ENCODE measurements around the gene SIL1.
"Not testable (repeated sequence)": the region's sequence is repeated elsewhere in the genome, so short reads cannot be mapped to it uniquely, and the experiment has no call there.

The SIL1 gene

DNA sequence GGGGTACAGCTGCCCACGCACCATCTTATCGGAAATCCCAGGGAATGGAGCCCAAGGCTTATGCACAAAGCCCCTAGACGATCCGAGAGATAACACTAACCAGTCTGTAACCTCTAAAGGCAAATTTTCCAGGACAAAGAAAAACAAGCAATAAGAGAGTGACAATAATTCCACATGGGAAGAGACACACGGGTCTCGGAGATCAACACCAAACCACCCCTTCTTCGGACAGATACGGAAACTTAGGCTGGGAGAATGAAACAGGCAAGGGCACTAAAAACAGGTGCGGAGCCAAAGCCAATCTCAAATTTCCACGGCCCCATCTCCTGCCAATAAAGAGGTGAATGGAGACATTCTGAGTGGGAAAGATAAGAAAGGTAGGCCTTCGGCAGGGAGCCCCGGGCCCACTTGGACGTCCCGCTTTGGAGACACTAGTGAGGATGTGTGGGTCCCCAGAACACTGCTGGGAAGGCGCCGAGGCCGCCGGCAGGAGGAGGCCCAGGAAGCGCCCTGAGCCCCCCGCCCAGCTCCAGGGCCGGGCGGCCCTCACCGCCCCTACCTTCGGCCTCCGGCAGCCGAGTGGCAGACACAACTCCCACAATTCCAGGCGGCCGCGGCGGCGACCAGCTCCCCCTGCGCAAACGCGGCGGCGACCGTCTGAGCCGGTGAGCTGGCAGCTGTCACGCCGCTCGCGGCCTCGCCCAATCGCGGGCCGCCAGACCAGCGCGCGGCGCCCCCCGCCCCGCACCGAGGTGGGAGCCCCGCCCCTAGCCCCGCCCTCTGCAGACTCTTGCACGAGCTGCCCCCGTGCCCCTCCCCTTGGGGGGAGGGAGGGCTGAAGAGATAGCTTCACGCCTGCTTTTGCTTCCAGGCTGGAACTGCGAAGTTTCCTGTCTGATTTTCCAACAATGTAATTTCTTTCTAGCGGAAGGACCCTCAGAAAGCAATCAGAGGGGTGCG, at the start of gene SIL1:
Gene SIL1 (minus strand): TSS at position 659 of the 960 bp plus-strand sequence. CDS start 70,525 bp downstream, outside the sequence.
- DNase-seq (ENCODE audit: low spot score) = peak; percentile 98

DNA sequence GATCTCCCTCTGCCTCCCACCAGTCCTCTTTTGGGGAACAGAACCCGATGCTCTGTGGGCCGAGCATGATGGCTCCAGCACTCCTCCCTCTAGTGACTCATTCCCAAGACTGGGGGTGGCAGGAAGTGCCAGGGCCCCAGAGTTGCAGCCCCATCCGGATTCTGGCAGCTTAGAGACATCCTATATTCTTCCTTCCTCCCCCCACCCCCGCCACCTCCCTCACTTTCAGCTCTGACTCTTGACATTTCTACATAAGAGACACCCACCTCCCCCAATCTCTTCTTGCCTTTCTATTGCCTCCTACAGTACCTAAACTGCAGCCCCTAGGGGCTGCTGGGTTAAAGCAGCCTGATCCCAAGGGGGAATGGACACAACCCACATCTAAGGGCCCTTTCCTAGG, 48.2 kb upstream of the SIL1 start:
- DNase-seq (ENCODE audit: low spot score) = peak; percentile 54

DNA sequence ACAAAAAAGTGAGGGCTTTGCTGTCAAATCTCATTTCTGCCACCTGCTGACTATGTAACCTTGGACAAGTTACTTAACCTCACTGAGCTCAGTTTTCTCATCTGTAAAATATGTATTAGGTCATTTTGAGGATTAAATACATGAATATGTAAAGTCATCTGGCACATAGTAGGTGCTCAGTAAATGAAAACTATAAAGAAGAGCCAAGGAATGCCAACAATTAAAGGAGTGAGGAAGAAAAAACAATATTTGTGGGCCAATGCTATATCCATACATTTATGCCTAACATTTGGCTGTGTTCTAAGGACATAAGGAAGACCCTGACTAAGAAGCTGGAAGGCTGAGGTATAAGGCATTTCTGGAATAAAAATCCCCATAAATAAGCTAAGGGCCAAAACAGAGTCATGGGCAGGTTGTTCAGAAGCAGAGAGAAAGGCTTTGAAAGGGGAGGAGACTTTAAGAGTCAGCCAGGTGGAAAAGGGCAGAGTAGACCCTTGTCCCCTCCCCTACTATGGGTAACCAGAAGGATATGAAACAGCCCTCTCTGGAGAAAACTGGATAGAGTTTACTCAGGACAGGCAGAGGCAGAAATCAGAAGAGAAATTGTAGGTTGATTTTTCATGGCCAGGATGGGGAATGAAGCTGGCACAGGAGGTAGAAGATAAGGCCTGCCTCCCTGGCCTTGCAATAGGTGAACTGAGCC, 47.6 kb upstream of the SIL1 start:
- DNase-seq (ENCODE audit: low spot score) = no peak

DNA sequence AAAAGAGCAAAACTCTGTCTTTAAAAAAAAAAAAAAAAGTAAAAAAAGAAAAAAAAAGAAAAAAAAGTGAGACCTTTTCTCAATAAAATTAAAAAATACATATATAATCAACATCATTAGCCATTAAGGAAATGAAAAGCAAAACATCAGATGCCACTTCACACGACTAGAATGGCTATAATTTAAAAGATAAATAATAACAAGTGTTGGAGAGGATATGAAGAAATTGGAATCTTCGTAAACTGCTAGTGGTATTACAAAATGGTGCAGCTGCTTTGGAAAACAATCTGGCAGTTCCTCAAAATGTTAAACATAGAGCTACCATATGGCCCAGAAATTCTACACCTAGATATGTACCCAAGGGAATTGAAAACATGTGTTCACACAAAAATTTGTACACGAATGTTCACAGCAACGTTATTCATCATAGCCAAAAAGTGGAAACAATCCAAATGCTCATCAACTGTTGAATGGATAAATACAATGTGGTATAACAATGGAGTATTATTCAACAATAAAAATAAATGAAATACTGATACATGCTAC, 45.3 kb upstream of the SIL1 start:
- no peak for DNase-seq (ENCODE audit: low spot score)

DNA sequence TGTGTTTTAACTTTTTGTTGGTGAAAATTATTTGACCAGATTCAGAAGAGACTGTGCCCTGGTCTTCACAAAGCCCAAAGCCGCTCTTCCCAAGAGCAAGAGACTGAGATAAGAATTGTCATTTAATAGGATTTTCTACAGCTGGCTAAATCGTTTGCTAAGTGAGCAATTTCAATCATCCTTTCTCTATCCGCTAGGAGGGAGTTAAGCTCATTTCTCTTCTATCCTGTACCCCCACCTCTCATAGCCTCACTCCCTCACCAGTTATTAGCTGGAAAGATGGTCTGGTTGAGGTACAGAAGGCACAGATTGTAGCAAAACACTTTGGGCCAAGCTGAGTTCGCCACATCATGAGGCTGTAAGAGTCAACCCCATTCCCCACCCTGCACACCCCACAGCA, 43.0 kb upstream of the SIL1 start:
- no peak for DNase-seq (ENCODE audit: low spot score)

DNA sequence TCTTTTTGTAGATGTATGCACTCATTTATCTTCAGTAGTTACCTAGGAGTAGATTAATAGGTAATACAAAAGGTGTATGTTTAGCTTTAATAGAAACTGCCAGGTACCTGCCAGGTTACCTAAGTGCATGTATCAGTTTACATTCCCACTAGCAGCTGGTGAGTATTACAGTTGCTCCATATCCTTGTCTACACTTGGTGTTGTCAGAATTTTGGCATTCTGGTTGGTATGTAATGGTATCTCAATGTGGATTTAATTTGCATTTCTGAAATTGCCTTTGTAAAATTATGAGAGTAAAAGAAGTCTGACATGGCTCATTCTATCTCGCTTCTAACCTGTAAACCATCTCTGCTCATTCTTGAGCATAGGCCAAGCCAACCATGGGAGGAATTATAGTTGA, 38.3 kb upstream of the SIL1 start:
- no peak for DNase-seq (ENCODE audit: low spot score)

DNA sequence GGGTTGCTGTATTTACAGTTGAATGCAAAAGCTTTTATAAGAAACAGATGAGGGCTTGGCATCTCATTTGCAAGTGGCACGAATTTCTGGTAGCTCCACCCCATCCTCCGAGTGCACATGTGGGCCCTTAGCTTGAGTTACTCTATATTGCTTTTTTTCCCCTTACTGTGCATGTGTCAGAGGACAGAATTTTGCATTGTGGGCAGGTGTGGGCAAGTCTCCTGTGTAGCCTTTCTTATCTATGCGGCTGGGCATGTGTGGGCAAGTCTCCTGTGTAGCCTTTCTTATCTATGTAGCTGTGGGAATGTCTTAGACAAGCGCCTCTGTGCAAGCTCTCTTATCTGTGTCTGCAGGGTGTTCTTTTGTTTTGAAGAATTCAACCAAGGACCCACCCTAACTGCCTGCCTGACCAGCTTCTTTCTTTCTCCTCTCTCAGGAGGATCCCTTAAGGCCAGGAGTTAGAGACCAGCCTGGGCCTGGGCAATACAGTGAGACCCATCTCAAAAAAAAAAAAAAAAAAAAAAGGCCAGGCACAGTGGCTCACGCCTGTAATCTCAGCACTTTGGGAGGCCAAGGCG, 34.1 kb upstream of the SIL1 start:
- DNase-seq (ENCODE audit: low spot score) = no peak

DNA sequence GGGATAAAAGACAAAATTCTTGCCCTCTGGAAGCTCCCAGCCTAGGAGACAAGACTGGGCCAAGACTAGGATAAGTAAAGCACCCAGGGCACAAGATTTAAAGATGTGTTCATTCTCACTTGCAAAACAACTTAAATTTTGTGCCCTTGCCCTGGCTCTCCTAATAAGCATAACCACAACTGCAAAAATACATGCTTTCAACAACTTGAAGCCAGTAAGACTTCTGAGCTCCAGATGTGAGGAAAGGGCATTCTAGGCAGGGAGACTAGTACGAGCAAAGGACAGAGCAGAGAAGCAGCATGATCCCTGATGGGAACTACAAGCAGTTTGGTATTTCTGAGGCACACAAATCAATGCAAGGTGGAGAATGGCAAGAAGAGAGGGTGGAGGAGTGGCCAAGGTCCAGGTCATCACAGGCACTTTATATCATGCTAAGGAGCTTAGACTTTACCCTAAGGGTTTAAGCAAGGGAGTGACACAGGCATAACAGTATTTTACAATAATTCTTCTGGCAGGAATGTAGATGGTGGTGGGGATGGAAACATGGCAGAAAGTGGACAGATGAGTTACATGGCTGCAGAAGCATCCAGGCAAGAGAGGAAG, 30.1 kb upstream of the SIL1 start:
- DNase-seq (ENCODE audit: low spot score) = no peak

DNA sequence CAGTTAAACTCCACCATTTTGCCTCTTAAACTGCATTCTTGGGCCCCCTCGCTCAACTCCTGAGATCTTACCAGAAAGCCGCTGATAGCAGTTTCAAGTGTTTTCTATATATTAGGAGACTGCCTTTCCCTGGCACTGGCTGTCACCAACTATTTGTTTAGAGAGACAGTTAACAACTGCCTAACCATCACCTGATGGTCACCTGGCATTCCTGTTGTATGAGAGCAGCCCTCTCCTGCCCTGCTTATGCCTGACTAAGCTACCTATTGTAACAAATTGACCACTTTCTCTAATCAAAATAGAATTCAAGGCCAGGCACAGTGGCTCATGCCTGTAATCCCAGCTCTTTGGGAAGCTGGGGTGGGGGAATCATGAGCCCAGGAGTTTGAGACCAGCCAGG, 28.0 kb upstream of the SIL1 start:
- no peak for DNase-seq (ENCODE audit: low spot score)

DNA sequence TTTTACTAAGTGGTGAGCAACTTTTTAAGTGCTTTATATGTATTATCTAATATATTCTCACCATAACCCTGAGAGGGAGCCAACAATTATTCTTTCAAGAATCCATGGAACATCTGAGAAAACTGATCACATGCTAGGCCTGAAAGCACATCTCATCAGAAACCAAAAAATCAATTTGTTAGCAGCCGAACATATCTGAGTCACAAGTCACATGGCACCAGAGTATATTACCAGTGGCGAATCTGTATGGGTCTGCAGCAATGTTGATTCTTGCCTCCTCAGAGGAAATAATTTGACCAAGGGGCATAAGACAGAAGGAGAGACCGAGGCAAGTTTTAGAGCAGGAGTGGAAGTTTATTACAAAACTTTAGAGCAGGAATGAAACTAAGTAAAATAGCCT, 25.3 kb upstream of the SIL1 start:
- DNase-seq (ENCODE audit: low spot score) = no peak

DNA sequence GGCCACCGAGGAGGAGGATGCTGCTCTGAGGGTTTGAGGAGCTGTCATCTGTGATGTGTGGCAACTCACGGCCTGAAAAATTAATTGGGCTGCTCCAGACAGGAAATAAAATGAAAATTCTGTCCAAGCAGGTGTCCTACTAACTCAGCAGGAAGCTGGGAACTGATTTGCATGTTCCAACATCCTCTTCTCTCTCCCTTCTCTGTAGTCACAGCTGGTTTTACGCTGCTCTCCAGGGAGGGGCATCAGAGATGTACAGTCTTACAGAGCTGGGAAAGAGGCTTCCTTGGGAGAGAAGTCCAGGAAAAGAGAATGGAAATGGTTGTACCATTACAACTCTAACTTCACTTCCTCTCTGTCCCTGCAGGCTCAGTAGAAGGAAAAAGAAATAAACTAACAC, 24.2 kb upstream of the SIL1 start:
- no peak for DNase-seq (ENCODE audit: low spot score)

DNA sequence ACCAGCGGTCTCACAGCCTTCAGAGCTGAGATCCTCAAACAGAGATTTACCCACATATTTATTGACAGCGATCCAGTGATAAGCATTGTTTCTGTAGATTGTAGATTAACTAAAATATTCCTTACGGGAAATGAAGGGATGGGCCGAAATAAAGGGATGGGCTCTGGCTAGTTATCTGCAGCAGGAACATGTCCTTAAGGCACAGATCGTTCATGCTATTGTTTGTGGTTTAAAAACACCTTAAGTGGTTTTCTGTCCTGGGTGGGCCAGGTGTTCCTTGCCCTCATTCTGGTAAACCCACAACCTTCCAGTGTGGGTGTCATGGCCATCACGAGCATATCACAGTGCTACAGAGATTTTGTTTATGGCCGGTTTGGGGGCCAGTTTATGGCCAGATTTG, 19.9 kb upstream of the SIL1 start:
- DNase-seq (ENCODE audit: low spot score) = not testable (repeated sequence)

DNA sequence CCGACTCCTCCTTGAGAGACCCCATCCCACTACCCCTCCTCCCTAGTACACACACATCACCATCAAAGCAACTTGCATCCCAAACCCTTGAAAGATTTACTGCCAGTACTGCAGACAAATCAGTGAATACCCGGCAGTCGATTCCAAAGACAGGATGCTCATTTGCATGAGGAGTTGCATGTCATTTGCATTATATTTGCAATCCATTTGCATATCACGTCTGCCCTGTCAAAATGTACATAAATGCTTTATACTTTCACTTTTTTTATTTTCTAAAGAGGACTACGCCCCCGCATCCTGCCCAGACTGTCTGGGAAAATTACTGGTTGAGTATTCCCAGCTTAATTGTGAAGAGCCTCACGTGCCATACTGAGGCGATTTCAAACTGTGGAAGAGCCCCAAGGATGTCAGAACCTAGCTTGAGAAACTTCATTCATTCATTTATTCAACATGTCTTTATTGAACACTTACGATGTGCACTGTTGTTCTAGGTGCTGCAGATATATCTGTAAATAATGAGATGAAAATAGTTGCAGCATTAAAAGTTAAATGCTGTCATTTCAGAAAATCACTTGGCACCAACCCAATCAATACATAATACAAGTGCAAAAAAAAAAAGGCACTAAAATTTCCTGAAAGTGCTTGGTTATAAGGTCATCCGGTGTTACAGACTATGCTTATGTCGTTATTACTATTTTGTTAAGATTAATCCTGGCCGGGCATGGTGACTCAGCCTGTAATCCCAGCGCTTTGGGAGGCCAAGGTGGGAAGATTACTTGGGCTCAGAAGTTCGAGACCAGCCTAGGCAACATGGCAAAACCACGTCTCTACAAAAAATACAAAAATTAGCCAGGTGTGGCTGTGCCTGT, 17.2 kb upstream of the SIL1 start:
- DNase-seq (ENCODE audit: low spot score) = no peak

DNA sequence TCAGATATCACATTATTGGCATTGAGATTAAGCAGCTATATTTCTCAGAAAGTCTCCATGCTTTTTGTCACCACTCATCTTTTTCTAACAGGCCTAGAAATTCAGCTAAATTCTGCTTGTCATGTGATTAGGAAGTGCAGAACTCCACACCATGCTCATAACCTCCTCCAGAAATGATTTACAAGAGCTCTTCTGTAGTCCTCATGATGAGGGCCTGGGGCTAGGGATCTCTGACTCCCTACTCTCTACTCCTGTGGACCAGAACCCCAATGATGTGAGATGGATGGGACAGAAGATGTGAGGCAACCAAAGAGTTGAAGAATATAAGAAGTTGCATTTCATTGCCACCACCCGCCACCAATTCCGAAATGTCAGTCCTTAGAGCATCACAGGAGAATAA, 16.5 kb upstream of the SIL1 start:
- DNase-seq (ENCODE audit: low spot score) = no peak

DNA sequence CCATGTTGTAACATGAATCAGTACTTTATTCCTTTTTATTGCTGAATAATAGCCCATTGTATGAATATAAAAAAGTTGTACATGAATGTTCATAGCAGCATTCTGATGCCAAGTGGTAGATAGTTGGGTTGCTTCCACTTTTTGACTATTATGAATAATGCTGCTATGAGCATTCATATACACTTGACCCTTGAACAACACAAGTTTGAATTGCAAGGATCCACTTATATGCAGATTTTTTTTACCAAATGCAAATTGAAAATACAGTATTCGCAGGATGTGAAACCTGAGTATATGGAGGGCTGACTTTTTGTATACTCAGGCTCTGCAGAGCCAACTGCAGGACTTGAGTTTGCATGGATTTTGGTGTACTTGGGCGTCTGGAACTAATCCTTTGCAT, 14.7 kb upstream of the SIL1 start:
- no peak for DNase-seq (ENCODE audit: low spot score)

DNA sequence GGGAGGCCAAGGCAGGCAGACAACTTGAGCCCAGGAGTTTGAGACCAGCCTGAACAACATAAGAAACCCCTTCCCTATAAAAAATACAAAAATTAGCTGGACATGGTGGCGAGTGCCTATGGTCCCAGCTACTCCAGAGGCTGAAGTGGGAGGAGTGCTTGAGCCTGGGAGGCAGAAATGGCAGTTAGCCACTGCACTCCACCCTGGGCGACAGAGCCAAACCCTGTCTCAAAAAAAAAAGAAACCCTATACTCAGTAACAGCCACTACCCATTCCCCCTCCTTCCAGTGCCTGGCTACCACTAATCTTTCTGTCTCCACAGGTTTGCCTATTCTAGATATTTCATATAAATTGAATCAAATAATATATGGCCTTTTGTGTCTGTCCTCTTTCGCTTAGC, 14.3 kb upstream of the SIL1 start:
- no peak for DNase-seq (ENCODE audit: low spot score)

DNA sequence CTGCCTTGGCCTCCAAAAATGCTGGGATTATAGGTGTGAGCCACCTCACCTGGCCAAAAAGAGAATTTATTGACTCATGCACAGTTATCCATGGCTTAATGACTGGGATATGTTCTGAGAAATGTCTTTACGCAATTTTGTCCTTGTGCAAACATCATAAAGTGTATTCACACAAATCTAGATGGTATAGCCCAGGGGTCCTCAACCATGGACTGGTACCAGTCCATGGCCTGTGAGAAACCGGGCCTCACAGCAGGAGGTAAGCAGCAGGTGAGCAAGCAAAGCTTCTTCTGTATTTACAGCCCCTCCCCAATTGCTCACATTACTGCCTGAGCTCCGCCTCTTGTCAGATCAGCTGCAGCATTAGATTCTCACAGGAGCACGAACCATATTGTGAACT, 12.4 kb upstream of the SIL1 start:
- DNase-seq (ENCODE audit: low spot score) = no peak

DNA sequence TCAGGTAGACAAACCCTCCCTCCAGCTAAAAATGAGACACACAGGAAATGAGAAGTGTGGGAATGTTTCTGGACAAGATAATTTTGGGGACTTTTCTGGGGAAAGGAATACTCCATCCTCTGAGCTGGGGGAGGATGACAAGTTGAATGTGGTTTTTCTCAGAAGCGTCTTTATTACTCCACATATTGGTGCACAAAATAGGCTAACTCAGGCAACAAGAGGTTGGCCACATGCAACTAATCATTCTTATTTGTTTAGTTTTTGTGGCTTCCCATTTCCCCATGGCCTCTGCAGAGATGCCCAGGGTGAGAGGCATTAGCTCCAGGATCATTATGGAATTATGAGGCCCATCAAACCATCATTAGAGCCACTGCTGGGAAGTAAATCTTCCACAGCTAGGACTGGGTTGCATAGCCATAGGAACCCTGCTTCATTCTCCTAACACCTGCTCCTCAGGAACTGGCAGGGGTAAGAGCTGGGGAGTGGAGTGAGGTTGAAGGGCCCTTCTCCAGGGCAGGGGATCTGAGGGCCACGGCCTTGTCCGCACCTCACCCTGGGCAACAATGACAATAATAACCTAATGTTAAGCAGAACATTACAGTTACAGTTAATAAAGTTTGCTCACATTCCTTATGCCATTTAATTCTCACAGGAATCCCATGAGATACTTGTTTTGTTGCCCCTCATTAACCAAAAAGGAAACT, 9.3 kb upstream of the SIL1 start:
- DNase-seq (ENCODE audit: low spot score) = no peak

DNA sequence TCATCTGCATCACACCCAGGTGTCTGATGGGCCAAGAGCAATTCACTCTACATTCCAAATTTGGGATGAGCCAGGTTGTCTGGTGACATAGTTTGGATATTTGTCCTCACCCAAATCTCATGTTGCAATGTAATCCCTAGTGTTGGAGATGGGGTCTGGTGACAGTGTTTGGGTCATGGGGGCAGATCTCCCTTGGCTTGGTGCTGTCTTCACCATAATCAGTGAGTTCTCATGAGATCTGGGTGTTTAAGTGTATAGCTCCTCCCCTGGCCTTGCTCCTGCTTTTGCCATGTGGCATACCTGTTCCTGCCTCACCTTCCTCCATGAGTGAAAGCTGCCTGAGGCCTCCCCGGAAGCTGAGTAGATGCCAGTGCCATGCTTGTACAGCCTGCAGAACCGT, 7.4 kb upstream of the SIL1 start:
- DNase-seq (ENCODE audit: low spot score) = no peak

DNA sequence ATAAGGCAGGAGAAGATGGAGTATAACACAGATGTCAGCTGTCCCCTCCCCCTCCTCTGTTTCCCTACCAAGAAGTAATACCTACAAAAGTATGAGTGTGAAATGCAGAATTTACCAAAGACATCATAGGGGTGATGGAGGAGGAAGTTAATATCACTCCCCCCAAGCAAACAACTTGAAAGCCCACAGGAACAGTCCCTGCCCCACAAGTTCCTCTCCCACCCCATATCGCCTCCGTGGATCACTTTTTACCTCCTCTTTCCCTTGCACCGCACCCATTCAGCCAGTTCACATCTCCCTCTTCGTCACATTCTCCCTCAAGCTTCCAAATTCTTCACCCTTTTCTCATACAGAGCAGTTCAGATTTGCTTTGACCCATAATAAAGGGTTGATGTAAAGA, 7.0 kb upstream of the SIL1 start:
- DNase-seq (ENCODE audit: low spot score) = no peak

DNA sequence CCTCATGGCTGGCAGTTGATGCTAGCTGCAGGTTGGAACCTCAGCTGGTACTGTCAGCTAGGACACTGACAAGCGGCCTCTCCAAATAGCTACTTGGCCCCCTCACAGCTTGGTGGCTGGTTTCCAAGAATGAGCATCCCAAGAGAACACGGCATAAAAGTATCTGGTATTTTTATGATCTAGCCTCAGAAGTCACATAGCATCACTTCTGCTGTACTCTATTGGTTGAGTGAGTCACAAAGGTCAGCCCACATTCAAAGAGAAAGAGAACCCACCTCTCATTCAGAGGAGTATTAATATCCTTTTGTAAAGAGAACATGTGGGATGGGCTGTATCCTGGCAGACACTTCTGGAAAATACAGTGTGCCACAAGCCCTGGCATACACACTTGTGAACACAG, 6.0 kb upstream of the SIL1 start:
- no peak for DNase-seq (ENCODE audit: low spot score)

Data from AG08396 (cell line).